Fibroblast of mammary gland (primary cell): ENCODE data around the gene ACTRT2.

Experiments
- DNase-seq: peaks from one replicate; pipeline ENCODE4 v3.0.0-alpha.2; 2010; ENCODE audit warnings: low read depth
- H3K4me3 ChIP-seq: 2 replicates; pipeline ENCODE4 v1.5.1; 2011; ENCODE audit warnings: low read depth, mild to moderate bottlenecking, low read length, moderate library complexity; ENCODE audit not compliant: control insufficient read depth
- TF ChIP-seq, protein P1 (sequence below): conservative IDR thresholded peaks from 2 replicates; pipeline ENCODE4 v1.5.1; 2011; ENCODE audit warnings: low read depth, low read length, inconsistent platforms; ENCODE audit not compliant: control insufficient read depth, insufficient read depth

ACTRT2 gene

DNA sequence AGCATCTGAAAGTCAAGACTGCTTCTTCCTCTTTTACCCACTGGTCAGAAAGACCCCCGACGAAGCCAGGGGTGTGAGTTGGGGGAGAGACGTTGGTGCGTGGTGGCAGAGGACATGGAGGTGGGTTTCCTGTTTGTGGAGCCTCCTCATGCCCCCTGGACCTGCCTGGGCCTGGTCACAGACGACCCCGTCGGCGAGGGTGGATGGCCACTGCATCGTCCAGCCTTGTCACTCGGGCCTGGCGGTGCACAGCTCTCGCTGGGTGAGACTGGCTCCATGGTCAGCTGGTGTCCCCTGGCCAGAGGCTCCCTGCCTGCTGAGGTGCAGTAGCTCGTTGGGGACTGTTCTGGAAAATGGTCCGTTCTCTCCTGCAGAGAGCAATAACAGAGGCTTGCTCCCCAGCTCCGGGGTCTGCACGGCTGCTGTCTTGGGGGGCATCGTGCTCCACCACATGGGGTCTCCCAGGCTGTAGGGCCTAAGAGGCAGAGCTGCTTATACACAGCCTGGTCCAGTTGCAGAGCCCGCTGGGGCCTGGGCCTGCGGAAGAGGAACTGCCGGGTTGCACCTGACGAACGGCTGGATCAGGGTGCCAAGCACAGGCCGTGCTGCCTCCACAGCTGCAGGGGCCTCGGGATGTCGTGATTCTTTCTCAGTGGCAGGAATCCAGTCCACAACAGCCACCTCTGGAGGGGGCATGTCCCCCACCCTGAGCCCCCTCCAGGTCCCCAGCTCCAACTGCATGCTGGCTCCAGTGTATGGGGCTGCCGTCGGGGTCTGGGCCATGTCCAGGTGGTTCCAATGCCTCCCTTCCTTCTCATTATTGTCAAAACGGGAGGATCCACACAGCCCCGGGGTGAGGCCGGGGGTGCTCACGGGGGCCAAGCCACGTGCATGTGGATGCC is 18.0 kb upstream of the ACTRT2 start:
- TF ChIP-seq, protein P1, sequence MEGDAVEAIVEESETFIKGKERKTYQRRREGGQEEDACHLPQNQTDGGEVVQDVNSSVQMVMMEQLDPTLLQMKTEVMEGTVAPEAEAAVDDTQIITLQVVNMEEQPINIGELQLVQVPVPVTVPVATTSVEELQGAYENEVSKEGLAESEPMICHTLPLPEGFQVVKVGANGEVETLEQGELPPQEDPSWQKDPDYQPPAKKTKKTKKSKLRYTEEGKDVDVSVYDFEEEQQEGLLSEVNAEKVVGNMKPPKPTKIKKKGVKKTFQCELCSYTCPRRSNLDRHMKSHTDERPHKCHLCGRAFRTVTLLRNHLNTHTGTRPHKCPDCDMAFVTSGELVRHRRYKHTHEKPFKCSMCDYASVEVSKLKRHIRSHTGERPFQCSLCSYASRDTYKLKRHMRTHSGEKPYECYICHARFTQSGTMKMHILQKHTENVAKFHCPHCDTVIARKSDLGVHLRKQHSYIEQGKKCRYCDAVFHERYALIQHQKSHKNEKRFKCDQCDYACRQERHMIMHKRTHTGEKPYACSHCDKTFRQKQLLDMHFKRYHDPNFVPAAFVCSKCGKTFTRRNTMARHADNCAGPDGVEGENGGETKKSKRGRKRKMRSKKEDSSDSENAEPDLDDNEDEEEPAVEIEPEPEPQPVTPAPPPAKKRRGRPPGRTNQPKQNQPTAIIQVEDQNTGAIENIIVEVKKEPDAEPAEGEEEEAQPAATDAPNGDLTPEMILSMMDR: no peak
- no peak overlapping the region for H3K4me3 ChIP-seq
- DNase-seq: no peak

DNA sequence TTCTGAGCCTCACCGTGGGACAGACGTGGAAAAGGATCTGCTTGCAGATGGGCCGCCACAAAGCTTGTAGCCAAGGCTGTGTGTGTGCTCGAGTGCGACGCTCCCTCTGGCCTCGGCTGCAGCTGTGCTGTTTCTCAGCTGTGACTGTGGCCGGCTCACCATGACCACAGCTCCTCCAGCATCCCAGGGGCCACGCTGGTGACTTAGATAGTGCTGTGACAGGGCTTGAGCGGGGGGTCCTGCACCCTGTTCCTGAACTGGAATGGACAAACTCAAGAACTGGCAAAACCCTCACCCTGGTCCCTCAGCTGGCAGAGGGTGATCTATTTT is 17.4 kb upstream of the ACTRT2 start:
- no peak for DNase-seq
- no peak overlapping the region for H3K4me3 ChIP-seq
- TF ChIP-seq, protein P1: no peak

DNA sequence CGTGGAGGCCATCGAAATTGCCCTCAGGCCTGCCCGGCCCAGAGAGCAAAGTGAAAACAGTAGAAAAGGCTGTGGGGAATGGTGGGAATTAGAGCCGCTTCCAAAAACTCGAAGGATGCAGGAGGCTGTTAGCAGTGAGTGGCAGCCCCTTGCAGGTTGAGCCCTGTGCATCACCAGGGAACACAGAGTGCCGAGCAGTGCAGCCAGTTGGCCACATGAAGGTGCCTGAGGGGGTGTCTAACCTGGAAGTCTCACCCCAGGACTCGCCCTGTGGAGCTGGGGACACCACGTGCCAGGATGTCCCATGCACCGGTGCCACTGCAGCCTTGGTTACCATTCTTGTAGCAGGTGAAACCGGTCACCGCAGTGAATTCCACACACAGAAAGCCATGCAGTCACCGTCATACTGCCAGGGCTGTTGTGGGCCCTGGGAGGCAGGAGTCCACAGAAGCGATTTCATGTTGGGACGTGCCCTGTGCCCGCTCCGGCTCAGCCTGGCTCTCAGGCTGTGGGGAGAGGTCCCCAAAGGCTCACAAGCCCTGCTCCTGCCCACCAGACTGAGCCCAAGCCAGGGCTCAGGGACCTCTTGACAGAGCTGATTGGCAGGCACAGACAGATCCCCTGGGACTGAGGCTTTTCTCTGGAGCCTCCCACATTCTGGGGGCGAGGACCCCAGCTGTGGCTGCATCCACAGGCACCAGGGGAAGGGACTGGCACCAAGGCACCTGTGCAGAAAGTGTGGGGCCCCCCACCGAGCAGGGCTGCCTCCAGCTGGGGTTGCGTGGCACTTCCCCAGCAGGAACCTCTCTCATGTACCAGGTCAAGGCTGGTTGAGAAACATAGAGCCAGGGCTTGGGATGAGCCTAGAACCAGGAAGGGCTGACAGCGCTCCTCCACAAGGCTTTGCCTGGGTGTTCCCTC is 16.7 kb upstream of the ACTRT2 start:
- TF ChIP-seq, protein P1: no peak
- no peak for DNase-seq
- no peak overlapping the region for H3K4me3 ChIP-seq

DNA sequence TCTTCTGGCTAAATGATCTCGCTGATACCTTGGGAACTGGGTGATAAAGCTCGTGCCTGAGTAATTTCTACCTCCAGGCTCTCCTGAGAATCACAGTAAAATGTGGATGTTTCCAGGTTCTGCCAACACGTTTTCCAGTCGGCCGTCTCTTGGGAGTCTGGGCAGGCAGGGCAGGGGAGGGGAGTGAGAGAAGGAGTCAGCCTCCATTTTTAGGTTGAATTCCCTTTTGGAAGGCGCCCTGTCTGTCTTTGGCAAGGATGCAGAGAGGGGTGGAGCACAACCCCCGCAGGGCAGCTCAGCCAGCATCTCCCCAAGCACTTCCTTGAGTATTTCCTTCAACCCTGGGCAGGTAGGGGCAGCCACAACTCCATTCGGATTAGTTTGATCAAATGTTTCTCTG is 15.5 kb upstream of the ACTRT2 start:
- TF ChIP-seq, protein P1: no peak
- H3K4me3 ChIP-seq: no peak overlapping the region
- DNase-seq: no peak

DNA sequence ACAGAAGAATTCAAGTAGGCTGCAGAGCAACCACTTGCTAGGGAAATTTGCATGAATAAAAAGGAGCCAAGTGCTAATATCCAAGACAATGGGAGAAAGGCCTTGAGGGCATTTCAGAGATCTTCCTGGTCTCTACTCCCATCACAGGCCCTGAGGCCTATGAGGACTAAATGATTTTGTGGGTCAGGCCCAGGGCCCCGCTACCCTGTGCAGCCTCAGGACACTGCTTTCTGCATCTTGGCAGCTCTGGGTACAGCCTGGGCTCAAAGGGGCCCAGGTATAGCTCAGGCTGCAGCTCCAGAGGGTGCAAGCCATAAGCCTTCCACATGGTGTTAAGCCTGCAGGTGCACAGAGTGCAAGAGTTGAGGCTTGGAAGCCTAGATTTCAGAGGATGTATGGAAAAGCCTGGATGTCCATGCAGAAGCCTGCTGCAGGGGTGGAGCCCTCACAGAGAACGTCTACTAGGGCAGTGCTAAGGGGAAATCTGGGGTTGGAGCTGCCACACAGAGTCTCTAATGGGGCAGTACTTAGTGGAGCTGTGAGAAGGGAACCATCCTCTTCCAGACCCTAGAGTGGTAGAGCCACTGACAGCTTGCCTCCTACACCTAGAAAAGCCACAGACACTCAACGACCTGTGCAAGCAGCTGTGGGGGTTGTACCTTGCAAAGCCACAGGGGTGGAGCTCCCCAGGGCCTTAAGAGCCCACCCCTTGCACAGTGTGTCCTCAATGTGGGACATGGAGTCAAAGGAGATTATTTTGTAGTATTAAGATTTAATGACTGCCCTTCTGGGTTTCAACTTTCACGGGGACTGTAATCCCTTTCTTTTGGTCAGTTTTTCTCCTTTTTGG is 13.7 kb upstream of the ACTRT2 start:
- TF ChIP-seq, protein P1: no peak
- no peak for DNase-seq
- H3K4me3 ChIP-seq: no peak overlapping the region

DNA sequence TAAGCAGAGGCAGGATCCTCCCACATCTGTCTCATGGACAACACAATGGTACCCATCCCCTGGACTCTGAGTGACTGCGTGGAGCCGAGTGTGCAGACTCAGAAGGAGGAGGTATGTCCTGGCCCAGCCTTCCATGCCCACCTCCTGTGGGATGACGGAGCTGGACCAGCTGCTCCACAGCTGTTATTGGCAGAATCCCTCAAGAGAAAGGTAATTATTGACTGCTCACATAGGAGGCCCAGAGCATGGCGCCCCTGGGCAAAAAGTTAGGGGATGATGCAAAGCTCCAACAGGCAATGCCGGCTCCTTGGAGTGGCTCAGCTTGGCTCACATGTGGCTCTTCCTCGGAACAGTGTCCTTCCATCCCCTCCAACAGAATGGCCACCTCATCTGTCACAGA is 12.2 kb upstream of the ACTRT2 start:
- no peak for DNase-seq
- H3K4me3 ChIP-seq: no peak overlapping the region
- TF ChIP-seq, protein P1: no peak
